Adrenal gland (tissue), 5 donors: ENCODE results near the gene BGLAP.

ENCODE experiments used
- POLR2A ChIP-seq, 2 donors: fragments of 450-650 bp; IDR thresholded peaks; one replicate each; pipeline ENCODE4 v1.6.1; 2017; ENCODE audit warnings: antibody characterized with exemption in 2 of 2, mild to moderate bottlenecking in 2 of 2, moderate library complexity in 1 of 2
- TF ChIP-seq, protein P1 (sequence below), 6 experiments: fragments of 450-650 bp in 4 of 6; fragments of 200-600 bp in 2 of 6; sonication (generic) in 1 of 6; IDR thresholded peaks; 1 replicate in 5 of 6; 2 replicates in 1 of 6; pipeline versions ENCODE4 v1.5.1 to v1.8.0; 2016 to 2021; ENCODE audit warnings: antibody characterized with exemption in 6 of 6, mild to moderate bottlenecking in 2 of 6, moderate library complexity in 1 of 6
- donor health status: DM: no; HTN: no; CAD: no.

DNA sequence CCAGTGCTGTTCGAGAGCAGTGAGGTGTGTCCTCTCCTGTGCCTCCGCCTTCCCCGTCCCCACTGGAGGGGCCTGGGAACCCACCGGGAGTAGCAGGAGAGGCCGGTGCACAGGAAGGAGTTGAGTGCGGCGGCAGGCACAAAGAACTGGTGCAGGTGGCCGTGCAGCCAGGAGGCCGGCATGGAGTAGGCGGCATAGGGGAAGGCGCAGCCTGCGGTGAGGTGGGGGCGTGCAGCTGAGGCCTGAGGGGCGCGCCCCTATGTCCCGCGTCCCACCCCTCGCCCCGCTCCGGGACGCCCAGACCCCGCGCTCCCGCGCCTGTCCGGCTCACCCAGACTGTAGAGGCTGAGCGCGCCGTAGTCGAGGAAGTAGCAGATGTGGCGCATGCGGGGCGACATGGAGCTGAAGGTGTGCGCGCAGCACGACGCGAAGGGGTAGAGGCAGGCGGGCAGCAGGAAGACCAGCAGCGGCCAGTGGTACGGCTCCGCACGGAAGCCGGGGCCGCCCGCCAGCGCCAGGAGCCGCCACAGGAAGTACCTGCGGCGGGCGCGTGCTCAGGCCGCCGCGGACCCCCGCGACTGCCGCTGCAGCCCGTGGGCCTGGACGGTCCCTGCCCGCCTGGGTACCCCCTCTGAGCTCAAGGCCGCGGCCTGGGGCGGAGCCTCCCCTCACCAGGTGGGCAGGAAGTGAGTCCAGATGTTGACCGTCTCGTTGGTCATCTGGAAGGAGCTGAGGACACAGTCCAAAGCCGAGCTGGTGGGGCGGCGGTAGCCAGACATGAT, 3.7 kb downstream of the BGLAP start:
- TF ChIP-seq, protein P1, sequence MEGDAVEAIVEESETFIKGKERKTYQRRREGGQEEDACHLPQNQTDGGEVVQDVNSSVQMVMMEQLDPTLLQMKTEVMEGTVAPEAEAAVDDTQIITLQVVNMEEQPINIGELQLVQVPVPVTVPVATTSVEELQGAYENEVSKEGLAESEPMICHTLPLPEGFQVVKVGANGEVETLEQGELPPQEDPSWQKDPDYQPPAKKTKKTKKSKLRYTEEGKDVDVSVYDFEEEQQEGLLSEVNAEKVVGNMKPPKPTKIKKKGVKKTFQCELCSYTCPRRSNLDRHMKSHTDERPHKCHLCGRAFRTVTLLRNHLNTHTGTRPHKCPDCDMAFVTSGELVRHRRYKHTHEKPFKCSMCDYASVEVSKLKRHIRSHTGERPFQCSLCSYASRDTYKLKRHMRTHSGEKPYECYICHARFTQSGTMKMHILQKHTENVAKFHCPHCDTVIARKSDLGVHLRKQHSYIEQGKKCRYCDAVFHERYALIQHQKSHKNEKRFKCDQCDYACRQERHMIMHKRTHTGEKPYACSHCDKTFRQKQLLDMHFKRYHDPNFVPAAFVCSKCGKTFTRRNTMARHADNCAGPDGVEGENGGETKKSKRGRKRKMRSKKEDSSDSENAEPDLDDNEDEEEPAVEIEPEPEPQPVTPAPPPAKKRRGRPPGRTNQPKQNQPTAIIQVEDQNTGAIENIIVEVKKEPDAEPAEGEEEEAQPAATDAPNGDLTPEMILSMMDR (IDR thresholded peaks at IDR 0.05) = no peak
- TF ChIP-seq POLR2A (IDR thresholded peaks at IDR 0.05) = no peak
